GM23248 (cell line): ENCODE results near the gene GUCA2B.

ENCODE experiments used
- EZH2 ChIP-seq: fragments of 200-600 bp; sonication (generic); IDR thresholded peaks from 2 replicates; pipeline ENCODE4 v1.6.1; 2018; ENCODE audit warnings: antibody characterized with exemption, mild to moderate bottlenecking; ENCODE audit not compliant: insufficient read depth, poor library complexity, severe bottlenecking
- EZH2phosphoT487 ChIP-seq: fragments of 200-600 bp; sonication (generic); IDR thresholded peaks from 2 replicates; pipeline ENCODE4 v1.6.1; 2018; ENCODE audit warnings: antibody characterized with exemption, moderate library complexity, mild to moderate bottlenecking, low read depth; ENCODE audit not compliant: insufficient read depth

GRCh38 chr1:42148166-42148565, 5.0 kb upstream of the GUCA2B start:
- no peak for TF ChIP-seq EZH2
- no peak for TF ChIP-seq EZH2phosphoT487
